HepG2 (cell line): Measurements from ENCODE around the gene GRM5. TPM values are rescaled to one million over a fixed set of nuclear protein-coding genes. Genes with fewer than 3 reads are reported as not detected.

Experiments used
- ATAC-seq: fragments of 200-7000 bp; cut with Tn5 transposase; 3 replicates; pipeline ENCODE4 v1.9.1; 2020; ENCODE audit warnings: mild to moderate bottlenecking, moderate library complexity
- BruUV-seq: library from RNA; stranded (reverse); fragments of 400-500 nt; replicated peaks from 2 replicates; lab custom pipeline; 2021; lab: Mats Ljungman, UMichigan
- CTCF ChIA-PET: fragments of 300-600 bp; formaldehyde crosslinking; extraction: SDS; loops from one replicate; lab custom pipeline; 2021; ENCODE audit warnings: low total read pairs, inconsistent platforms, low intra/inter-chr PET ratio; lab: Yijun Ruan, JAX
- POLR2A ChIA-PET: fragments of 350-600 bp; sonication (Branson Sonifier 250); formaldehyde crosslinking; loops from one replicate; lab custom pipeline; 2020; ENCODE audit warnings: antibody characterized with exemption, inconsistent platforms; lab: Yijun Ruan, JAX
- DNase-seq: peaks from one replicate; pipeline ENCODE4 v3.0.0-alpha.2; 2015; ENCODE audit warnings: low spot score
- FAIRE-seq: peaks from 3 replicates; lab custom pipeline; 2011; peaks lifted over from hg19 to GRCh38; lab: Jason Lieb, UNC
- H2AFZ ChIP-seq: one replicate; pipeline ENCODE4 v1.6.1; 2011; ENCODE audit warnings: low read length, inconsistent platforms
- H3K27ac ChIP-seq: fragments of 300-600 bp; 3 replicates; pipeline ENCODE4 v1.8.0; 2011; ENCODE audit warnings: mixed run types, mild to moderate bottlenecking, mixed read lengths, low read length, inconsistent platforms; ENCODE audit not compliant: insufficient read depth; ENCODE audit errors: extremely low read length
- H3K27me3 ChIP-seq, 2 experiments: fragments of 200-600 bp in 1 of 2; 2 replicates in 1 of 2; 3 replicates in 1 of 2; pipeline versions ENCODE4 v1.6.0 to v1.8.0; 2011; ENCODE audit warnings: low read length in 2 of 2, mild to moderate bottlenecking in 2 of 2, moderate library complexity in 2 of 2, inconsistent platforms in 1 of 2; ENCODE audit not compliant: insufficient read depth in 2 of 2, control insufficient read depth in 1 of 2
- H3K36me3 ChIP-seq, 2 experiments: fragments of 200-600 bp in 1 of 2; replicated peaks in 1 of 2; 2 replicates in 1 of 2; 3 replicates in 1 of 2; pipeline versions ENCODE4 v1.5.1 to v1.8.0; 2011; ENCODE audit warnings: low read length in 2 of 2, inconsistent platforms in 1 of 2; ENCODE audit not compliant: insufficient read depth in 2 of 2, control insufficient read depth in 1 of 2
- H3K4me1 ChIP-seq: 2 replicates; pipeline ENCODE4 v1.5.1; 2012; ENCODE audit warnings: low read length, inconsistent platforms; ENCODE audit not compliant: insufficient read depth
- H3K4me2 ChIP-seq: 2 replicates; pipeline ENCODE4 v1.6.0; 2011; ENCODE audit warnings: low read depth, low read length, inconsistent platforms
- H3K4me3 ChIP-seq, 3 experiments: fragments of 200-600 bp in 1 of 3; sonication (generic), shearing (Covaris generic) in 1 of 3; replicated peaks in 1 of 3; 2 replicates each; pipeline ENCODE4 v1.5.1; 2011 to 2016; ENCODE audit warnings: low read length in 3 of 3, inconsistent platforms in 2 of 3, low read depth in 2 of 3, mild to moderate bottlenecking in 2 of 3, control low read depth in 1 of 3, mixed read lengths in 1 of 3; ENCODE audit not compliant: insufficient read depth in 1 of 3
- H3K79me2 ChIP-seq: one replicate; pipeline ENCODE4 v1.6.1; 2011; ENCODE audit warnings: low read length, inconsistent platforms; ENCODE audit not compliant: insufficient read depth
- H3K9ac ChIP-seq: 2 replicates; pipeline ENCODE4 v1.6.0; 2011; ENCODE audit warnings: mild to moderate bottlenecking, low read depth, low read length, inconsistent platforms; ENCODE audit not compliant: insufficient read depth
- H3K9me3 ChIP-seq: 2 replicates; pipeline ENCODE4 v1.5.1; 2012; ENCODE audit warnings: mild to moderate bottlenecking, low read length
- H4K20me1 ChIP-seq: 2 replicates; pipeline ENCODE4 v1.6.0; 2011; ENCODE audit warnings: inconsistent platforms, mild to moderate bottlenecking, low read length, moderate library complexity; ENCODE audit not compliant: insufficient read depth
- CEBPB ChIP-seq: IDR thresholded peaks from 2 replicates; pipeline ENCODE4 v1.6.1; 2011; ENCODE audit warnings: low read depth, low read length, improper control_type of control experiment, borderline replicate concordance
- MLXIP ChIP-seq: sonication (generic); formaldehyde crosslinking; IDR thresholded peaks from 2 replicates; pipeline ENCODE4 v1.9.0; 2021; ENCODE audit warnings: missing genetic modification reagents, borderline replicate concordance
- POLR2A ChIP-seq, 2 experiments: IDR thresholded peaks; 2 replicates each; pipeline ENCODE4 v1.6.1; 2011; ENCODE audit warnings: low read depth in 2 of 2, low read length in 2 of 2, mild to moderate bottlenecking in 1 of 2, moderate library complexity in 1 of 2; ENCODE audit not compliant: insufficient read depth in 1 of 2
- TBP ChIP-seq: sonication (generic); formaldehyde crosslinking; IDR thresholded peaks from 2 replicates; pipeline ENCODE4 v1.5.0; 2020; ENCODE audit warnings: missing genetic modification reagents
- WGBS: methylation state at CpG from one replicate; pipeline ENCODE4 v1.1.6; 2017; ENCODE audit warnings: low lambda C conversion rate; 5-methylcytosine and 5-hydroxymethylcytosine counted together
- in situ Hi-C: cut with HindIII; loops from 2 replicates; pipeline ENCODE4 v1.10.0; 2017; ENCODE audit warnings: low pct_unique_long_range_greater_than_20kb; ENCODE audit not compliant: extremely low pct_ligation_motif_present
- intact Hi-C: fragments of 100-400 bp; cut with micrococcal nuclease; formaldehyde crosslinking; loops from one replicate; pipeline ENCODE4 v1.10.0; 2022; ENCODE audit not compliant: unreplicated experiment
- polyA plus RNA-seq, 8 experiments: library from polyadenylated mRNA; depleted of rRNA in 3 of 8; stranded (reverse) in 7 of 8; unstranded in 1 of 8; fragments of >200 nt; fragmentation: Illumina TruSeq in 4 of 8; extraction: Trizol in 4 of 8; gene quantifications; 2 replicates each; pipeline versions ENCODE4 v1.2.1 to v1.2.3, GENCODE V29; 2011 to 2016; ENCODE audit warnings: low read depth in 4 of 8, missing spikeins in 1 of 8, mixed read lengths in 1 of 8; ENCODE audit not compliant: insufficient read depth in 1 of 8
- total RNA-seq, 5 experiments: library from RNA; depleted of rRNA; stranded (reverse); fragments of >200 nt; fragmentation: Illumina TruSeq; extraction: Trizol; gene quantifications; 2 replicates each; pipeline ENCODE4 v1.2.3, GENCODE V29; 2016; ENCODE audit warnings: low read depth in 1 of 5

Gene GRM5
- total and polyA plus RNA-seq, 2 of the 13 experiments (the other 11 are each of a cell fraction or from before 2014, with no cell fraction given), result not detected

GRCh38 chr11:88656283-88656682 lies 409.5 kb downstream of the GRM5 start:
- Histone ChIP-seq H3K9me3 (no peaks in the 10 kb centered on the region), H3K9ac (no peak overlapping the region), H3K27me3 (no peaks in the 10 kb centered on the region), H3K27ac (no peak overlapping the region), H3K4me2 (no peak overlapping the region), H4K20me1 (no peaks in the 10 kb centered on the region), H3K4me3 (no peak overlapping the region), H3K4me1 (no peaks in the 10 kb centered on the region), H3K79me2 (no peaks in the 10 kb centered on the region), H3K36me3 (no peaks in the 10 kb centered on the region), H2AFZ (no peak overlapping the region)
- in situ Hi-C loops (no loop called here), intact Hi-C loops (no loop called here)
- BruUV-seq, result no TSS peak
- ChIA-PET POLR2A (no interaction called here), CTCF (no interaction called here)
- no peak for ATAC-seq
- no peak for TF ChIP-seq POLR2A (IDR thresholded peaks at IDR 0.05; ENCODE audit: insufficient read depth in 1 of 2, low read depth in 2 of 2, low read length in 2 of 2)
- no peak for DNase-seq
- under 1% methylated on average over 3 of the region's 3 CpGs for WGBS
- no peak for FAIRE-seq

- H3K9me3 ChIP-seq, result no peaks in the 10 kb centered on the region
- TF ChIP-seq TBP (no peak), MLXIP (CRISPR knock-in tag) (no peak), CEBPB (peak; percentile 23; the same call in 1 of the 2 replicates)
- intact Hi-C loops (no loop called here), in situ Hi-C loops (no loop called here)
- no peaks in the 10 kb centered on the region for H3K36me3 ChIP-seq
- ChIA-PET CTCF (no interaction called here), POLR2A (no interaction called here)
- H3K9ac ChIP-seq, result no peak overlapping the region
- no peak for DNase-seq
- no peaks in the 10 kb centered on the region for H4K20me1 ChIP-seq
- BruUV-seq, result no TSS peak
- no peak overlapping the region for H3K4me2 ChIP-seq
- no peaks in the 10 kb centered on the region for H3K4me1 ChIP-seq
- no peak overlapping the region for H3K4me3 ChIP-seq
- FAIRE-seq, result no peak
- H3K27me3 ChIP-seq, result no peaks in the 10 kb centered on the region
- no peak for ATAC-seq
- H2AFZ ChIP-seq, result no peak overlapping the region
- no peak overlapping the region for H3K27ac ChIP-seq
- H3K79me2 ChIP-seq, result no peaks in the 10 kb centered on the region
Measured at GRCh38 chr11:88655656-88656055, 410.1 kb downstream of the GRM5 start.
